Fibroblast of mammary gland (primary cell): ENCODE results near the gene USP54.
"Not testable (repeated sequence)": the region's sequence is repeated elsewhere in the genome, so short reads cannot be mapped to it uniquely, and the experiment has no call there.

Experiments
- DNase-seq: peaks from one replicate; pipeline ENCODE4 v3.0.0-alpha.2; 2010; ENCODE audit warnings: low read depth
- H3K4me3 ChIP-seq: 2 replicates; pipeline ENCODE4 v1.5.1; 2011; ENCODE audit warnings: low read depth, mild to moderate bottlenecking, low read length, moderate library complexity; ENCODE audit not compliant: control insufficient read depth
- TF ChIP-seq, protein P1 (sequence below): conservative IDR thresholded peaks from 2 replicates; pipeline ENCODE4 v1.5.1; 2011; ENCODE audit warnings: low read depth, low read length, inconsistent platforms; ENCODE audit not compliant: control insufficient read depth, insufficient read depth

Gene USP54

DNA sequence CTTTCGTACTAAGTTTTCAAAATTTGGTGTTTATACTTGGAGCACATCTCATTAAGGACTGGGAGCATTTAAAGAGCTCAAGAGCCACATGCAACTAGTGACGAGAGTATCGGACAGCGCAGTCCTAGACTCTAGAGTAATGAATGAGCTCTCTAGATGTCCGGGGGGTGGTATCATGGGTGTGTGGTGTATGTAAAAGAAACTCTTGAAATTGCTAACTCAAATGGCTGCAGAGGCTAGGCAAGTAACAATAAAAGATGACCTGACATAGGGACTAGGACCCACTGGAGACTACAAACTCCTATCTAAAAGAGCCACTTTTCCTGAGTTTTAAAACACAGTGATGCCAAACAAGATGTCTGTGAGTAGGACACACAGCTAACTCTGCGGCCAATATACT lies 36.2 kb upstream of the USP54 start:
- TF ChIP-seq, protein P1, sequence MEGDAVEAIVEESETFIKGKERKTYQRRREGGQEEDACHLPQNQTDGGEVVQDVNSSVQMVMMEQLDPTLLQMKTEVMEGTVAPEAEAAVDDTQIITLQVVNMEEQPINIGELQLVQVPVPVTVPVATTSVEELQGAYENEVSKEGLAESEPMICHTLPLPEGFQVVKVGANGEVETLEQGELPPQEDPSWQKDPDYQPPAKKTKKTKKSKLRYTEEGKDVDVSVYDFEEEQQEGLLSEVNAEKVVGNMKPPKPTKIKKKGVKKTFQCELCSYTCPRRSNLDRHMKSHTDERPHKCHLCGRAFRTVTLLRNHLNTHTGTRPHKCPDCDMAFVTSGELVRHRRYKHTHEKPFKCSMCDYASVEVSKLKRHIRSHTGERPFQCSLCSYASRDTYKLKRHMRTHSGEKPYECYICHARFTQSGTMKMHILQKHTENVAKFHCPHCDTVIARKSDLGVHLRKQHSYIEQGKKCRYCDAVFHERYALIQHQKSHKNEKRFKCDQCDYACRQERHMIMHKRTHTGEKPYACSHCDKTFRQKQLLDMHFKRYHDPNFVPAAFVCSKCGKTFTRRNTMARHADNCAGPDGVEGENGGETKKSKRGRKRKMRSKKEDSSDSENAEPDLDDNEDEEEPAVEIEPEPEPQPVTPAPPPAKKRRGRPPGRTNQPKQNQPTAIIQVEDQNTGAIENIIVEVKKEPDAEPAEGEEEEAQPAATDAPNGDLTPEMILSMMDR: no peak
- DNase-seq: no peak
- H3K4me3 ChIP-seq: no peak overlapping the region

DNA sequence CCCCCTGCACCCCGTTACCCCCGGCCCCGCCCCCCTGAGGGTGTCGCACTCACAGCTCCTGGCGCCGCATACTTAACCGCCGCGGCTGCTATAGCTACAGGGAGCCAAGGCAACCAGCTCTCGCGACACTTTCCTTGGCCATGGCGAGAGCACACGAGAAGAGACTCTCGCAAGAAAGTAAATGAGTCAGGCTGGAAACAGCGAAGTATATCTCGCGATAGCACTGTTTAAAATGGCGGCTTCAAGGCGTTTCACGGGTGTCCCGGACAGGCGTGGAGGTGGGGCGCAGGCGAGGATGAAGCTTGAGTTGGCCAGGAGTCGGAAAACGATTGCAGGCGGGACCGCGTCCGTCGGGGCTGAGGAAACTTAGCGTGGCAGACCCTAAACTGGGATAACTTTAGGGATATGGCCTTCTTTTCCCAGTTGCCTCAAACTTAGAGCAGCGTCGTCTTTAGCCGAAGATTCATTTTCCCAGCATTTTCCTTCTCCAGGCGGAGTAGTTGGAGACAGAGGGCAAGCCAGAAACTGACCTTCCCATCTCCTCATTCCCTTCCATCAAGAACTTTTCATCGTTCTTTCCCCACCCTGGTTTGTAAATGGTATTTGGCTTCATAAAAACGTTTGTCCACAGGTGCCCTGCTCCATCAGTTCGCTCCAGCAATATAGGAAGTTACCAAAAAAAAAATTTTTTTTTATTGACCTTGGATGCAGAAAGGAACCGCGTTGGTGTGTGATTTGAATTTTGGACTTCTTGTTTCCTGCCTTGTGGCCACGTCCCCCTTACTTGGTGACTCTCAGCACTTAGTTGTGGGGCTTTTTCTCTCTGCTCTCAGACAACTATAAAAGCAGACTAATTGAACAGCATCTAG lies 35.0 kb upstream of the USP54 start:
- H3K4me3 ChIP-seq: peak overlapping the region; percentile 94
- TF ChIP-seq, protein P1: no peak
- DNase-seq: peak; percentile 98

DNA sequence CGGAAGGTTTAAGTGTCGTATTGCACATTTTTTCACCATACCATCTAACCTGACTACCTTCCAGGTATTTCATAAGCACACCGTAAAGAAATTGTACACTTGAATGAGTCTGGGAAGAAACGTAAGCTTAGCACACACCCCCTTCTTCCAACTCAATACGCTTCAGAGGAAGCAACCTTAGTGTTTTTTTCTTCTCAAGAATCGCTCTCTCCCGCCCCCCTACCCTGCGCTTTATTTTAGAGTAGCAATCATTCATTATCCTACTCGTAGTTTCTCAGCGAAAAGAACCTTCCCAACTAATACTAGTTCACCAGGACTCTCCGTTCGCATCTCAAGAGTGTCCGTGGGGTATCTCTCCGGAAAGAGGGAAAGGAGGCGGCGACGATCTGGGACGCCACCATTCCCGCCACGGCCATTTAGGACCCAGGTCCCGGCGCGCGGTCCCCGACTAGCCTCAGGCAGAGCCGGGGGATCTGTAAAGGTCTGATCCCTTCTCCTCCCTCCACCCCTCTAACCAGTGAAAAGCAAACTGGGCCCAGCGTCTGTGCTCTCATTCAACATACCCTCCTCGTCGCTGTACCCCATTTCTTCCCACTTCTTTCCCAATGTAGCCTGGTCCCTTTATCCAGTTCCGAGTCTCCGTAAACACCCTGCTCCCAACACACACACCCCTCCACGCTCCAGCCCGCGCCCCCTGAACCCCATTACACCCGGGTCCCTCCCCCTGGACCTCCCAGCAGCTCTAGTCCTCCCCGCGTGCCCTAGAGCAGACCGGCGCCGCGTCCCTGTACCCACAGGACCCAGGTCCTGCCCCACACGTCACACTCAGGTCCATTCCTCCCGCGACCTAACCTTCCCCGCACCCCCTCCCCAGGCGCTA lies 34.1 kb upstream of the USP54 start:
- TF ChIP-seq, protein P1: no peak
- peak overlapping the region; percentile 94 for H3K4me3 ChIP-seq
- DNase-seq: peak; percentile 35

DNA sequence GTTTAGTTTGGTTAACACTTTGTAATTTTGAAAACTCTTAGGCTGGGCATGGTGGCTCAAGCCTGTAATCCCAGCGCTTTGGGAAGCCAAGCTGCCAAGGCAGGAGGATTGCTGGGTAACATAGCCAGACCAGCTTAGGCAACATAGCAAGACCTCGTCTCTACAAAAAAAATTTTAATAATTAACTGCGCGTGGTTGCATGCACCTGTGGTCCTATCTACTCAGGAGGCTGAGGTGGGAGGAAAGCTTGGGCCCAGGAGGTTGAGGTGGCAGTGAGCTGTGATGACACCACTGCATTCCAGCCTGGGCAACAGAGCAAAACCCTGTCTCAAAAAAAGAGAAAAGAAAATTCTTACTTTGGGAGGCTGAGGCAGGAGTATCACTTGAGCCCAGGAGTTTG lies 31.9 kb upstream of the USP54 start:
- no peak overlapping the region for H3K4me3 ChIP-seq
- DNase-seq: no peak
- TF ChIP-seq, protein P1: no peak

DNA sequence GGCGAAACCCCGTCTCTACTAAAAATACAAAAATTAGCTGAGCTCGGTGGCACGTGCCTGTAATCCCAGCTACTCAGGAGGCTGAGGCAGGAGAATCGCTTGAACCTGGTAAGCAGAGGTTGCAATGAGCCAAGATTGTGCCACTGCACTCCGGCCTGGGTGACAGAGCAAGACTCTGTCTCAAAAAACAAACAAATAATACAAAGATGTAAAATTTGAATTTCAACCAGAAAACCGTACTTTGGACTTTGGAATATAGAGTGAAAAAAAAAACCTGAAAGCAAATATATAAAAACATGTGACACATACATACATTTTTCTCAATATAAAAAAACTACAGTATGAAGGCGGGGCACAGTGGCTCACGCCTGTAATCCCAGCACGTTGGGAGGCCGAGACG lies 29.8 kb upstream of the USP54 start:
- not testable (repeated sequence) for DNase-seq, H3K4me3 ChIP-seq

DNA sequence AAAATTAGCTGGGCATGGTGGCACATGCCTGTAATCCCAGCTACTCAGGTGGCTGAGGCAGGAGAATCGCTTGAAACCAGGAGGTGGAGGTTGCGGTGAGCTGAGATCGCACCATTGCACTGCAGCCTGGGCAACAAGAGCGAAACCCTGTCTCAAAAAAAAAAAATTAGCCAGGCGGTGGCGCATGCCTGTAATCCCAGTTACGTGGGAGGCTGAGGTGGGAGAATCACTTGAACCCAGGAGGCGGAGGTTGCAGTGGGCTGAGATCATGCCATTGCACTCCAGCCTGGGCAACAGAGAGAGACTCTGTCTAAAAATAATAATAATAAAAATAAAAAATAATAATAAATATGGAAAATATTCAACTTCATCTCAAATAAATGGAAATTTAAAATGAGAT lies 26.0 kb upstream of the USP54 start:
- H3K4me3 ChIP-seq, DNase-seq: not testable (repeated sequence)

DNA sequence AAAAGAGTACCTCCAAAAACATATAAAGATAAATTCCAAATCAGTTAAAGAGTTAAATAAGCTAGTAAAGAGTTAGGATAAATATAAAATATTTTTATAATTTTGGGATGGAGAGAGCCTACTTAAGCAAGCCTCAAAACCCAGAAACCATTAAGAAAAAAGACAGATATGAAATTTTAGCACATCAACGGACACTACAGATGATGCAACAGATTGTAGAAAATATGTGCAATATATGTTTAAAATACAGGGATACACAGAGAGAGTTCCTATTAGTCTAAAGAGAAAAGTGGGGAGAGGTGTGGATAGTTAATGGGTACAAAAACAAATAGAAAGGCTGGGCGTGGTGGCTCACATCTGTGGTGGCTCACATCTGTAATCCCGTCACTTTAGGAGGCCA lies 23.6 kb upstream of the USP54 start:
- TF ChIP-seq, protein P1: no peak
- no peak overlapping the region for H3K4me3 ChIP-seq
- DNase-seq: no peak
